H1 (cell line): ENCODE measurements around the gene LRBA. TPM values are rescaled to one million over a fixed set of nuclear protein-coding genes. Genes with fewer than 3 reads are reported as not detected.

Experiments used
- EP300 ChIP-seq, 2 experiments: IDR thresholded peaks; 1 replicate in 1 of 2; 2 replicates in 1 of 2; pipeline ENCODE4 v1.6.1; 2011 to 2012; ENCODE audit warnings: low read depth in 2 of 2, low read length in 2 of 2, mild to moderate bottlenecking in 2 of 2, borderline replicate concordance in 1 of 2, inconsistent platforms in 1 of 2, moderate library complexity in 1 of 2
- RXRA ChIP-seq: IDR thresholded peaks from 2 replicates; pipeline ENCODE4 v1.6.1; 2011; ENCODE audit warnings: low read depth, mild to moderate bottlenecking, low read length, moderate library complexity; ENCODE audit not compliant: insufficient read depth
- polyA plus RNA-seq, 7 experiments: library from polyadenylated mRNA; depleted of rRNA in 3 of 7; stranded (reverse) in 5 of 7; unstranded in 2 of 7; fragments of >200 nt in 5 of 7; fragments of 200-250 nt in 2 of 7; gene quantifications; 1 replicate in 5 of 7; 2 replicates in 1 of 7; 4 replicates in 1 of 7; pipeline versions ENCODE4 v1.2.1 to v1.2.3, GENCODE V29; 2011 to 2013; ENCODE audit warnings: missing spikeins in 2 of 7, mixed read lengths in 2 of 7
- total RNA-seq: library from RNA; stranded (reverse); fragmentation: NEBNext Ultra II Directional; extraction: Animal tissue kit (Norgen Biotek cat#: 25700); gene quantifications from 2 replicates; pipeline ENCODE4 v1.2.1, GENCODE V29; 2021

LRBA gene
- total and polyA plus RNA-seq, 2 of the 8 experiments (the other 6 are each of a cell fraction or from before 2014, with no cell fraction given): 54.6 to 83.2 TPM

- no peak for TF ChIP-seq EP300 (IDR thresholded peaks at IDR 0.05; ENCODE audit: borderline replicate concordance in 1 of 2, low read depth in 2 of 2, low read length in 2 of 2)
- no peak for TF ChIP-seq RXRA
Observed at GRCh38 chr4:150391052-150391451, 624.0 kb downstream of the LRBA start (continued).
